PC-9 (cell line): Measurements from ENCODE around the gene ATP1B4.

ENCODE experiments used
- EZH2 ChIP-seq: fragments of 200-600 bp; sonication (generic); IDR thresholded peaks from 2 replicates; pipeline ENCODE4 v1.8.0; 2017; ENCODE audit warnings: antibody characterized with exemption, low read depth
- TF ChIP-seq, protein P1 (sequence below): fragments of 200-600 bp; sonication (generic); conservative IDR thresholded peaks from 2 replicates; pipeline ENCODE4 v1.6.1; 2017; ENCODE audit warnings: mixed run types, antibody characterized with exemption, mild to moderate bottlenecking, moderate library complexity

GRCh38 chrX:120379937-120380681 is 18.2 kb downstream of the ATP1B4 start:
- TF ChIP-seq, protein P1, sequence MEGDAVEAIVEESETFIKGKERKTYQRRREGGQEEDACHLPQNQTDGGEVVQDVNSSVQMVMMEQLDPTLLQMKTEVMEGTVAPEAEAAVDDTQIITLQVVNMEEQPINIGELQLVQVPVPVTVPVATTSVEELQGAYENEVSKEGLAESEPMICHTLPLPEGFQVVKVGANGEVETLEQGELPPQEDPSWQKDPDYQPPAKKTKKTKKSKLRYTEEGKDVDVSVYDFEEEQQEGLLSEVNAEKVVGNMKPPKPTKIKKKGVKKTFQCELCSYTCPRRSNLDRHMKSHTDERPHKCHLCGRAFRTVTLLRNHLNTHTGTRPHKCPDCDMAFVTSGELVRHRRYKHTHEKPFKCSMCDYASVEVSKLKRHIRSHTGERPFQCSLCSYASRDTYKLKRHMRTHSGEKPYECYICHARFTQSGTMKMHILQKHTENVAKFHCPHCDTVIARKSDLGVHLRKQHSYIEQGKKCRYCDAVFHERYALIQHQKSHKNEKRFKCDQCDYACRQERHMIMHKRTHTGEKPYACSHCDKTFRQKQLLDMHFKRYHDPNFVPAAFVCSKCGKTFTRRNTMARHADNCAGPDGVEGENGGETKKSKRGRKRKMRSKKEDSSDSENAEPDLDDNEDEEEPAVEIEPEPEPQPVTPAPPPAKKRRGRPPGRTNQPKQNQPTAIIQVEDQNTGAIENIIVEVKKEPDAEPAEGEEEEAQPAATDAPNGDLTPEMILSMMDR: no peak
- no peak for TF ChIP-seq EZH2
